ENCODE results near the gene WNT8A. TPM values are rescaled to one million over a fixed set of nuclear protein-coding genes. Genes with fewer than 3 reads are reported as not detected.

Gene WNT8A
- total and polyA plus RNA-seq, 2 experiments from 2014 or later = not detected

DNA sequence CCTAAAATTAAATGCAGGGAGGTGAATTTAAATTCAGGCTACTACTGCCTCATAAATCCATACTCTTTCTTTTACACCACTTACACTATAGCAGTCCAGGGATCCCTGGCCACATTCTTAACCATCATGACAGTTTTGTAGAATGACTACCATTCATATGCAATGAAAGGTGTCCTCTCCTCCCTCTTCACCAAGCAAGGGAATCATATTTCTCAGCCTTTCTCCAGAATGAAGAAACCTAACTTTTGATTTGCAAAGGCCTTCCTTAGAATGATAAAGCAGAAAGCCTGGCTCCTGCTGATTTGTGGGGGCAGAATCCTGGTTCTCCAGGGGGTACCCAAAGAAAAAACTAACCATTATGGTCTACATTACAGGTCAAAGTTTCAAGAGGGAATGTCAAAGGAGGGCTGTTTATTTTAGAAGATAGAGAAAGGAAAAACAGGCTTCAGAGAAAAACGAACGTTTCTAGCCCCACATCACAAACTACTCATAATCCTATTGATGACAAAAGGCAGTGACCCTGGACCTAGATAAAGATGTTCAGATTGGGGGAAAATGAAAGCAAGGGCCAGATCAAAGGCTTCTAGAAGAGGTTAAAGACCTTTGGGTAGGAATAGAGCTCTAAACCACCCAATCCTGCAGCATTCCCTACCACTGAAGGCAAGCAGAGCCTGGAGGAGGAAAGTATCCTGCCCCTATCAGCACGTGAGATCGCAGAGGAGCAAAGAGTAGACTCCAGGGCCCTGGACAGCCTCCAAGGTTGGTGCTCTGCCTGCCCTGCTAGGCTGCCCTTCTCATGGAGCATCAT lies 11.5 kb downstream of the WNT8A start:
- no peak for TF ChIP-seq EZH2phosphoT487 (IDR thresholded peaks at IDR 0.05; ENCODE audit: low read depth, severe bottlenecking, unreplicated experiment)
- TF ChIP-seq, protein P1, sequence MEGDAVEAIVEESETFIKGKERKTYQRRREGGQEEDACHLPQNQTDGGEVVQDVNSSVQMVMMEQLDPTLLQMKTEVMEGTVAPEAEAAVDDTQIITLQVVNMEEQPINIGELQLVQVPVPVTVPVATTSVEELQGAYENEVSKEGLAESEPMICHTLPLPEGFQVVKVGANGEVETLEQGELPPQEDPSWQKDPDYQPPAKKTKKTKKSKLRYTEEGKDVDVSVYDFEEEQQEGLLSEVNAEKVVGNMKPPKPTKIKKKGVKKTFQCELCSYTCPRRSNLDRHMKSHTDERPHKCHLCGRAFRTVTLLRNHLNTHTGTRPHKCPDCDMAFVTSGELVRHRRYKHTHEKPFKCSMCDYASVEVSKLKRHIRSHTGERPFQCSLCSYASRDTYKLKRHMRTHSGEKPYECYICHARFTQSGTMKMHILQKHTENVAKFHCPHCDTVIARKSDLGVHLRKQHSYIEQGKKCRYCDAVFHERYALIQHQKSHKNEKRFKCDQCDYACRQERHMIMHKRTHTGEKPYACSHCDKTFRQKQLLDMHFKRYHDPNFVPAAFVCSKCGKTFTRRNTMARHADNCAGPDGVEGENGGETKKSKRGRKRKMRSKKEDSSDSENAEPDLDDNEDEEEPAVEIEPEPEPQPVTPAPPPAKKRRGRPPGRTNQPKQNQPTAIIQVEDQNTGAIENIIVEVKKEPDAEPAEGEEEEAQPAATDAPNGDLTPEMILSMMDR (IDR thresholded peaks at IDR 0.05; ENCODE audit: poor library complexity) = no peak
- TF ChIP-seq EZH2 (IDR thresholded peaks at IDR 0.05; ENCODE audit: borderline replicate concordance) = no peak
- 12% methylated on average over 4 of the region's 4 CpGs for WGBS (ENCODE audit: low lambda C conversion rate, missing lambda C conversion rate)
- Histone ChIP-seq H3K36me3 (replicated peaks; ENCODE audit: insufficient read depth, low read depth) (no peaks in the 10 kb centered on the region), H3K9me3 (ENCODE audit: low read depth) (no peaks in the 10 kb centered on the region), H3K4me3 (no peak overlapping the region), H3K9me2 (replicated peaks; ENCODE audit: insufficient read depth) (no peaks in the 10 kb centered on the region), H3K79me2 (no peaks in the 10 kb centered on the region), H4K20me1 (ENCODE audit: insufficient read depth, poor library complexity, severe bottlenecking) (no peaks in the 10 kb centered on the region), H2AFZ (no peak overlapping the region), H3K27ac (no peak overlapping the region), H3K4me2 (no peak overlapping the region), H3K27me3 (peaks cover 4% of the 10 kb centered on the region), H3K4me1 (ENCODE audit: insufficient read depth) (no peaks in the 10 kb centered on the region)
- DNase-seq (ENCODE audit: low spot score) = no peak

- Histone ChIP-seq H3K27me3 (peaks cover 4% of the 10 kb centered on the region), H3K4me3 (no peak overlapping the region), H3K79me2 (no peaks in the 10 kb centered on the region), H3K9me2 (replicated peaks; ENCODE audit: insufficient read depth) (no peaks in the 10 kb centered on the region), H3K9me3 (ENCODE audit: low read depth) (no peaks in the 10 kb centered on the region), H2AFZ (no peak overlapping the region), H3K36me3 (replicated peaks; ENCODE audit: insufficient read depth, low read depth) (no peaks in the 10 kb centered on the region), H3K4me2 (no peak overlapping the region), H4K20me1 (ENCODE audit: insufficient read depth, poor library complexity, severe bottlenecking) (no peaks in the 10 kb centered on the region), H3K27ac (no peak overlapping the region), H3K4me1 (ENCODE audit: insufficient read depth) (no peaks in the 10 kb centered on the region)
- no peak for DNase-seq (ENCODE audit: low spot score)
- no peak for TF ChIP-seq EZH2phosphoT487 (IDR thresholded peaks at IDR 0.05; ENCODE audit: low read depth, severe bottlenecking, unreplicated experiment)
- no peak for TF ChIP-seq EZH2 (IDR thresholded peaks at IDR 0.05; ENCODE audit: borderline replicate concordance)
- TF ChIP-seq, protein P1 (IDR thresholded peaks at IDR 0.05; ENCODE audit: poor library complexity) = no peak
- 88% methylated on average over 2 of the region's 2 CpGs for WGBS (ENCODE audit: low lambda C conversion rate, missing lambda C conversion rate)
These were observed 12.5 kb downstream of the WNT8A start for GRCh38 chr5:138096363-138096762.

- Histone ChIP-seq H3K36me3 (replicated peaks; ENCODE audit: insufficient read depth, low read depth) (no peaks in the 10 kb centered on the region), H3K27me3 (peaks cover 3% of the 10 kb centered on the region), H4K20me1 (ENCODE audit: insufficient read depth, poor library complexity, severe bottlenecking) (no peaks in the 10 kb centered on the region), H3K4me1 (ENCODE audit: insufficient read depth) (no peaks in the 10 kb centered on the region), H3K9me3 (ENCODE audit: low read depth) (no peaks in the 10 kb centered on the region), H2AFZ (no peak overlapping the region), H3K4me3 (no peak overlapping the region), H3K4me2 (no peak overlapping the region), H3K79me2 (no peaks in the 10 kb centered on the region), H3K27ac (no peak overlapping the region), H3K9me2 (replicated peaks; ENCODE audit: insufficient read depth) (no peaks in the 10 kb centered on the region)
- DNase-seq (ENCODE audit: low spot score) = no peak
- TF ChIP-seq, protein P1 (IDR thresholded peaks at IDR 0.05; ENCODE audit: poor library complexity) = no peak
- TF ChIP-seq EZH2phosphoT487 (IDR thresholded peaks at IDR 0.05; ENCODE audit: low read depth, severe bottlenecking, unreplicated experiment) = no peak
- no peak for TF ChIP-seq EZH2 (IDR thresholded peaks at IDR 0.05; ENCODE audit: borderline replicate concordance)
- 95% methylated on average over 11 of the region's 11 CpGs for WGBS (ENCODE audit: low lambda C conversion rate, missing lambda C conversion rate)
These were observed 13.4 kb downstream of the WNT8A start for GRCh38 chr5:138096997-138097828.
